NCI-H446 treated with DMSO at 0.1 percent for 48 hours (cell line): ENCODE measurements around the gene FBN2.

Experiments
- DNase-seq: peaks from one replicate; lab custom pipeline; 2025; lab: John Stamatoyannopoulos, UW

Gene FBN2

GRCh38 chr5:128252756-128253155 lies 285.3 kb downstream of the FBN2 start:
- no peak for DNase-seq

GRCh38 chr5:128252196-128252595 lies 285.8 kb downstream of the FBN2 start:
- DNase-seq: no peak

- no peak for DNase-seq
Observed at GRCh38 chr5:128245974-128246373, 292.1 kb downstream of the FBN2 start.

DNA sequence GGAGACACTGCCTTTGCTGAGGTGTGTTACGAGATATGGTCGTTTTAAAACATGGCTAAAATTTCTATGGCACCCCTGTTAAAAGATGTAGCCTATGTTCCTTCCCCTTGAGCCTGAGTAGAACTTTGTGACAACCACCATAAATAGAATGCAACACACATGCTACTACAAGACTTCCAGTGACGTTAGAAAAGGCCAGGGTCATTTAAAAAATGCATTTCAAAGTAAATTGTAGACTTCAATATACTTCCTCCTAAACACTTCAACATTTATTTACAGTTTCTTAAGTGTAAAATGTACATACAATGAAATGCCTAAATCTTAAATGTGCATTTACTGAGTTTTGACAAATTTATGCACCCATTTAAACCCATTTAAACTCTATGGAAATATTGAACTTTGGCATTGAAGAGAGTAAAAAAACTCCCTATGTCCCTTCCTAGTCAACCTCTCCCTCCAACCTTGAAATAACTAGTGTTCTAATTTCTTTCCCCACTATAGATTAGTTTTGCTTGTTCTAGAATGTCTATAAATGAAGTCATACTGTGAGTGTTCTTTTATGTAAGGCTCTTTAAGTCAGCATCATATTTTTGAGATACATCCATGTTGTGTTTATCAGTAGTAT lies 294.0 kb downstream of the FBN2 start:
- DNase-seq: no peak

DNA sequence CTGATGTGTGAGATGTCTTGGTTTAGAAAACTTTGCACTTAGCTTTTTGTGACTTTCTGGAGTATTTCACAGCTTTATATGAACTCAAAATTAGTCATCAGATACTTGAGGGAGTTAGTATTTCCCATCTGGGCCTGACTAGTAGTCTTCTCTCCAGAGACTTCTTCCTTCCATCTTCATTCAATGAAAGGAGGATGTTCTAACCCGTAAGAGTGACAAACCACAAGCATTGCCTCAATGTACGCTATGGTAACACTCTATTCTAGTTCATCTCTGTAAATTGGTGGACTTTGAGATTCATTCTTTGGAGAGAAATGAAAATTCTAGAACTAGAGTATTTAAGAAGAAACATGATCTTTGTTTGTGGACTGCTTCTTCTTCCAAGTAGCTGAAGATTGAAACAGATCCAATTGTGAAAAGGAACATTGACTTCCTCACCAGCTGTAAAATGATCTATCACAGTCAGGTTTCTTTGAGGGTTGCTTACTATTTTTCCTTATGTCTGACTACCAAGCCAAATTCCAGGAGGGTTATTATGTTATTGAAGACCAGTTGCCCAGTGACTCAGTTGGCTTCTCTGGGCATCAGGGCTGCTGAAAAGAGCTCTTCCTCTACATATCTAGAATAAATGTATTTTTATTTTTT lies 296.9 kb downstream of the FBN2 start:
- no peak for DNase-seq

- DNase-seq: no peak
Observed at GRCh38 chr5:128237546-128237945, 300.5 kb downstream of the FBN2 start.

DNA sequence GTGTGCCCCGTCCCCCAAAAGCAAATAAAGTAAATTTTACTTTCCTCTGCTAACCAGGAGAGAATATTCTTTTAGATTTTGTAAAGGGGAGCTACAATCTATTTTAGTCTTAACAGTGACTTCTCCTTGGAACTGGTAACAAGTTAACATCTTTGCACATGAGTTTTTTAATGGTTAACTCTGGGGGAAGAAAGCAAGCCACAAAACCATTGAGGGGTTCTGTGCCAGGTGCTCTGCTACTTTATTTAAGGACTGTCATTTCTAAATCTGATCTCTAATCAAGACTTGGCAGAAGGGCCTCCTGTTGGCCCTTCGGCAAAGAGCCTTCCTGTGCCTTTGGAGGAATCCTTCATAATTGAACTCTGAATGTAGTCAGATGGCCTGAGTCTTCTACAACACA lies 301.0 kb downstream of the FBN2 start:
- no peak for DNase-seq

DNA sequence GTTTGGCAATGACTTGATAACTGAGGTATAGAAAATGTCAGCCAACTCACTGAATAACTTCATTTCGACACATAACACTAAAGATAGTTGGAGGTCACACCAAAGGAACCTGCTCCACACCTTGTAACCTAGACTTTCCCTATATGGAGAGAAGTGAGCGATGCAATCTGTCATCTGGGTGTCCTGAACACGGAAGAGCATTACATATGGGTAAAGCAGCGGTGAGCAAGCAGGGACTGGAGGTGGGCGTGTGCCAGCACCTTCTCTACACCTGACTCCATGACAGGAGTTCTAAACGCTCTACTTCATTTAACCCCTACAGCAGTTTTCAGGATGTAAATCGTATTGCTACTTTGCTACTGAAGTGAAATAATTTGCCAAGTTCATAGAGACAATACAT lies 301.7 kb downstream of the FBN2 start:
- no peak for DNase-seq

DNA sequence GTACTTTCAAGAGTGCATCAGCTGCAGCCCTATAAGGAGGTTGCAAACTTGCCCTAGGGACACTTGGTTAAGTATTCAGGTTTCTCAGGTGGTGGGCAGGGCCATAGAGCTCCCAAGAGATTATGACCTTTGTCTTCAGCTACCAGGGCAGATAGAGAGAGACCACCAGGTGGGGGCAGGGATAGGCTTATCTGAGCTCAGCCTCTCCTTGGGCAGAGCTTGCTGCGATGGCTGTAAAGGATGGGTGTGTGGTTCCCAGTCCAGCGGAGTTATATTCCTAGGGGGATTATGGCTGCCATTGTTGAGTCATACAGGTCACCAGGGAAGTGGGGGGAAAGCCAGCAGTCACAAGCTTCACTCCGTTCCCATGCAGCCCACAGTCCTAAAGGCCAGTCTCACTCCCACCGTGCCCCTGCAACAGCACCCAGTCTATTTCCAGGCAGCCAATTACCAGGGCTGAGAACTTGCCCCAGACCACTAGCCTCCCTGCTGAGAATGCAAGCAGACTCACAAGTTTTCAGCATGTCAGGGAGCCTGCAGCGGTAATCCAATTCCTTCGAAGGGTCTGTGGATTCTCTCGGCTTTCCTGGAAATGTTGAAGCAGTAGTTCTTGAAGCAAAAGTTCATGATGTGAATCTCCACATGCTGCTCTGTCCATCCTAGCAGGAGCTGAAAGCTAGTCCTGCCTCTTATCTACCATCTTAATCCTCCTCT lies 303.0 kb downstream of the FBN2 start:
- no peak for DNase-seq

DNA sequence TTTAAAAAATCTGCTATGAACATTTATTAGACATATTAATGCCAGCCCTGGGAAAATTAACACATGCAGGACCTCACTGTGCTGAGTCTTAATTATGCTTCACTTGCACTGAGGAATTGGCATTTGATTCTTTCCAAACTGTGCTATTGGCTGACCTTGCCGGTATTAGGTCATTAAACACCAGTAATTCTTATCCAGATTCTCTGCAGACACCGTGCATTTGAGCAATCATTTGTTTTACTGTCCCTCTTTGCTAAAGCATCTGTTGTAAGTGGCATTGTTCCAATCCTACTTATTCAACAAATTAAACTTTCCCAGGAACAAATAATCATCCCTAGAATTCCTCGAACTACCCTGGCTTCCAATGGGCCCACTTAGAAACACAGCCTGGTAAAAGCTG lies 309.5 kb downstream of the FBN2 start:
- peak; percentile 53 for DNase-seq

GRCh38 chr5:128228008-128228407 lies 310.0 kb downstream of the FBN2 start:
- no peak for DNase-seq

DNA sequence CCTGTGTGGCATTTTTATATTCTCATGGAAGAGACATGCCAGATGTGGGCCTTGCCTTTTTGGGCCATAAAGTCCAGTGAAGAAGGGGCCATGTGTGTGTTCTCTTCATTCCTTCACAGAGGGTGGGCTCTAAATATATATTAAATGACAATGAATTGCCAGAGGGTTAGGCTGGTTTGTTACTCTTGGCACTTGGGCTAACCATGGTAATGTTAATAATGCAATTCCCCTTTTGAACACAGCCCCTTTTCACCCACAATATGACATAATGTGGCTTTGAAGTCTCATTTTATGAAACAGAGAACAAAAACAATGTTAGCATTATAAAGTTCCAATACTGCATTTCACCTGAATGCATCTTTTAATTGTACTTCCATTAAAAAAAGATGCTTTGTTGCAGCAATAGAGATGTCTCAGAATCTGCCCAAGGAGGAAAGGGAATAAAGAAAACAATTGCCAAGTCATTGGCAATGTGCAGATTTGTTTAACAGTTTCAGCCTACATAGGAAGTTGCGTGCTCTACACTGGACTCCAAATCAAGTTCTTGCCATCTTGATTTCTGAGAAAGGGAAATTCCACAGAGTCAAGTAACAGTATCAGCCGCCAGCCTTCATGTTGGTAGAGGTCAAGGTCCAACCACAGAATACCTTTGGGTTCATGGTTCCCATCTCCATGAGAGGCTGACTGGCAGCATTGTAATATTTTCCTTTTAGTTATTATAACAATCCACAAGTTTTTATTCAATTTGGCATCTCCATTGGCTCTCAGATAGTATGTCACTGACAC lies 312.6 kb downstream of the FBN2 start:
- DNase-seq: no peak

GRCh38 chr5:128224336-128224735 lies 313.7 kb downstream of the FBN2 start:
- no peak for DNase-seq

DNA sequence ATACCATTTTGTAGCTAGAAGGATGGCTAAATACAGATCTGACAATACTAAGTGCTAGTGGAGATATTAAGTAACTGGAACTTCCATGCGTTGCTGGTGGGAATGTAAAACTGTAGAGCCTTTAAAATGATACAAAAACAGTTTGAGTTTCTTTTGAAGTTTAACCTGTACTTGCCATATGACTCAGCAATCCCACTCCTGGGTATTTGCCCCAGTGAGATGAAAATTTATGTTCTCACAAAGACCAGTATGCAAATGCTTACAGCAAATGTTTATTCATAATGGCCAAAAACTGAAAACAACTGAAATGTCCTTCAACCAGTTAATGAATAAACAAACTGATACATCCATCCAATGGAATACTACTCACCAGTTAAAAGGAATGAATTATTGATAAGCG lies 317.2 kb downstream of the FBN2 start:
- no peak for DNase-seq

GRCh38 chr5:128216860-128217531 lies 321.0 kb downstream of the FBN2 start:
- DNase-seq: peak; percentile 12

- no peak for DNase-seq
Observed at GRCh38 chr5:128216285-128216684, 321.8 kb downstream of the FBN2 start.

DNA sequence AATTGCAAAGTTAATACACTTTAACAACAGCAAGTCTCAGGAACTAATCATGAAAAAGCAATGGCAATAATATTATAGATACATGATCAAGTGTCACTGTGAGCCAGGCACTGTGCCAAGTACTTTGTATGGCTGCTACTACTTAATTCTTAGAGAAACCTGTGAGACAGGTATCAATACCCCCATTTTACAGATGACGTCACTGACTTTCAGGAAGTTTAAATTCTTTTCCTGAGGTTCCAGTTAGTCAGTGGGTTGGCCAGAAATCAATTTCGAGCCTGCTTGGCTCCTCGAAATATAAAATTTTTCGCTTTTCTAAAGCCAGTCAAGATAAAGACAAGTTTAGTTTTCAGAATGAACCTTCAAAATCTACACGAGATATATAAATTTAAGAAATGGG lies 324.2 kb downstream of the FBN2 start:
- no peak for DNase-seq

GRCh38 chr5:128213340-128213739 lies 324.7 kb downstream of the FBN2 start:
- DNase-seq: no peak

GRCh38 chr5:128212191-128212806 lies 325.7 kb downstream of the FBN2 start:
- DNase-seq: no peak

DNA sequence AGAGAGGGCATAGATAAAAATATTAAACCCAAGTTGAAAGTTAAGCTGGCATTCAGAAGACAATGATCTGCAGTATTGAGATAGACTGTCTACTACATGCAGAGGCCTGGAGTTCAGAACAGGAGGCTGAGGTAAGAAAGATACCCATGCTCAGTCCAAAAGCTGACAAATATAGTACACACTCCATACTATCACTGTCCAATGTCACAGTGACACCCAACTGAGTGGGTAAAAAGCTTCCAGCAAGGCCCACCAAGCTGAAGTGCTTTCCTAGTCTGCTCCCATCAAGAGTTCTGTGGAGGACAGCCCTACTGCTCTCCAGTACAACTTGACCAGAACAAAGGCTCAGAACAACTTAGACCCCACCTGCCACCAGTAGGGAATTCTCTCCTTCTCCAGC lies 329.6 kb downstream of the FBN2 start:
- DNase-seq: no peak
